Measurements from ENCODE around the gene XPC.

The XPC gene

GRCh38 chr3:14212032-14212431 lies 33.6 kb upstream of the XPC start:
- no peaks in the 10 kb centered on the region for H3K9me3 Mint-ChIP-seq
- H3K4me1 Mint-ChIP-seq (ENCODE audit: low read depth): no peaks in the 10 kb centered on the region
- H3K27ac Mint-ChIP-seq: no peak overlapping the region
- no peak overlapping the region for H3K4me3 Mint-ChIP-seq
- no peaks in the 10 kb centered on the region for H3K36me3 Mint-ChIP-seq (ENCODE audit: low read depth)
- no peaks in the 10 kb centered on the region for H3K27me3 Mint-ChIP-seq (ENCODE audit: low read depth)

GRCh38 chr3:14211621-14212020 lies 33.2 kb upstream of the XPC start:
- no peaks in the 10 kb centered on the region for H3K9me3 Mint-ChIP-seq
- H3K36me3 Mint-ChIP-seq (ENCODE audit: low read depth): no peaks in the 10 kb centered on the region
- no peak overlapping the region for H3K27ac Mint-ChIP-seq
- H3K27me3 Mint-ChIP-seq (ENCODE audit: low read depth): no peaks in the 10 kb centered on the region
- H3K4me3 Mint-ChIP-seq: no peak overlapping the region
- no peaks in the 10 kb centered on the region for H3K4me1 Mint-ChIP-seq (ENCODE audit: low read depth)

DNA sequence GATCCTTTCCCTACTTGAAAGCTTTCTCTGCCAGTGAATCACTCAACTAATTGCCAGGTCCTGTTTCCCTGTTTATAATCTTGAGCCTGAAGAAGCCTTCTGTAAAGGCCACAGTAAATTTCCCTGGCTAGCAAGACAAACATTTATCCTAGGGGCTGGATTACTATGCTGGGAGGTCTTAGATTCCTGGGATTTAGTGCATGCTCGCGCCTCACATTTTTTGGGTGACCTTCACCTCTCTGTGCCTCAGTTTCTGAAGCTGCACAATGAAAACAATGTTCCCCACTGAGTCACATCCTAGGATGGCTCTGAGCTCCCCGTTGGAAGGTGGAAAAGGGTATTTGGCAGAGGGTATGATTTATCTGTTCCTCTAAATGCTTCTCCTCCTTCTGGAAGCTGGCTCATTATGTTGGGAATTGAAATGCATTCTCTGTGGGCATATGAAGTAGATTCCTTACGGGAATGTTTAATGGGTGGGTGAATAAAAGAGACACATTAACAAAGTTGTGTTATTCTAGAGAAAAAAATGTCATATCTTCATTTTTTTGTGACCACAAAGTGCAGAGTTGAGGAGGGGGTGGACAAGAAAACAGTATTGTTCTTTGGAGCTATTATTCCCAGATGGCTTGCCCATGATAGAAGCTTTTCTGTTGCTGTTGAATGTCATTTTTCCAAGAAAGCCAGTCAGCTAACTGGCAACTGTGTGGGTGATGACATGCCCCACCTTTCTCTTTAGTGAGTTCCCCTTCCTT lies 32.6 kb upstream of the XPC start:
- H3K9me3 Mint-ChIP-seq: no peaks in the 10 kb centered on the region
- H3K4me3 Mint-ChIP-seq: no peak overlapping the region
- H3K4me1 Mint-ChIP-seq (ENCODE audit: low read depth): no peaks in the 10 kb centered on the region
- H3K27ac Mint-ChIP-seq: no peak overlapping the region
- no peaks in the 10 kb centered on the region for H3K36me3 Mint-ChIP-seq (ENCODE audit: low read depth)
- H3K27me3 Mint-ChIP-seq (ENCODE audit: low read depth): no peaks in the 10 kb centered on the region

DNA sequence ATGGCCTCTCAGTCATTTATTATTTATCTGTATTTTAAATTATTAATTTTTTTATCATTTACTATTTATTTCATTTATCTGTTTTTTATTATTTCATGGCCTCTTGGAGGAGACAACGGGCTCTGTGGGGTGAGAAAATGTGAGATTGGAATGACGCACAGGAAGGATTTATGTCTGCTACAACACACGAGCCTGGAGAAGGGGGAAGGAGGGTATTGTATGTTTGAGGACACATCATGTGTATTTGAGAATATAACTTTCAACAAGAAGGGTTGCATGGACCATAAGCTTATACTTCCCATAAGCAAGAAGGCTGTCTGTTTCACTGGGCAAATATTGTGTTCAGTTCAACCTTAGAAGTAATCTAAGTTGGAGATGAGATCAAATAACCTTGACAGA lies 31.9 kb upstream of the XPC start:
- Mint-ChIP-seq H3K36me3 (ENCODE audit: low read depth) (no peaks in the 10 kb centered on the region), H3K27me3 (ENCODE audit: low read depth) (no peaks in the 10 kb centered on the region), H3K4me1 (ENCODE audit: low read depth) (no peaks in the 10 kb centered on the region), H3K4me3 (no peak overlapping the region), H3K9me3 (no peaks in the 10 kb centered on the region), H3K27ac (no peak overlapping the region)

- Mint-ChIP-seq H3K27ac (no peak overlapping the region), H3K4me1 (ENCODE audit: low read depth) (no peaks in the 10 kb centered on the region)
Observed at GRCh38 chr3:14209581-14210289, 31.3 kb upstream of the XPC start.

DNA sequence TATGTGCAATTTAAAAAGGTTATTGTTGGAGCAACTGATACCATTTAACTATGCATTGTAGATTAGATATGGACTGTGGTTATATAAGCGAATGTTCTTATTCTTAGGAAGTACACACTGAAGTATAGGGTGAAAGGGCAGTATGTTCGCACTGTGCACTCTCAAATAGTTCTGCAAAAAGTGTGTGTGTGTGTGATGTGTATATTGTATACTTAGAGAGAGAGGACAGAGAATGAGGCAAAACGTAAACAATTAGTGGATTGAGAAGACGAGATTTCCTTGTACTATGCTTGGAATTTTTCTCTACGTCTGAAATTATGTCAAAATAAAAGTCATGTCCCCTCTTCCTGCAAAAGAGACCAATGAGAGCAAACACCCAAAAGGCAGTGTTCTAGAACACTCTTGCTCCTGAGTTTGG lies 30.6 kb upstream of the XPC start:
- H3K27ac Mint-ChIP-seq: no peak overlapping the region
- H3K36me3 Mint-ChIP-seq (ENCODE audit: low read depth): no peaks in the 10 kb centered on the region
- H3K4me3 Mint-ChIP-seq: no peak overlapping the region
- H3K9me3 Mint-ChIP-seq: no peaks in the 10 kb centered on the region
- no peaks in the 10 kb centered on the region for H3K27me3 Mint-ChIP-seq (ENCODE audit: low read depth)
- no peaks in the 10 kb centered on the region for H3K4me1 Mint-ChIP-seq (ENCODE audit: low read depth)

More at GRCh38 chr3:14209581-14210289, 31.3 kb upstream of the XPC start:
- H3K4me3 Mint-ChIP-seq: no peak overlapping the region
- H3K9me3 Mint-ChIP-seq: no peaks in the 10 kb centered on the region
- no peaks in the 10 kb centered on the region for H3K36me3 Mint-ChIP-seq (ENCODE audit: low read depth)
- H3K27me3 Mint-ChIP-seq (ENCODE audit: low read depth): no peaks in the 10 kb centered on the region

DNA sequence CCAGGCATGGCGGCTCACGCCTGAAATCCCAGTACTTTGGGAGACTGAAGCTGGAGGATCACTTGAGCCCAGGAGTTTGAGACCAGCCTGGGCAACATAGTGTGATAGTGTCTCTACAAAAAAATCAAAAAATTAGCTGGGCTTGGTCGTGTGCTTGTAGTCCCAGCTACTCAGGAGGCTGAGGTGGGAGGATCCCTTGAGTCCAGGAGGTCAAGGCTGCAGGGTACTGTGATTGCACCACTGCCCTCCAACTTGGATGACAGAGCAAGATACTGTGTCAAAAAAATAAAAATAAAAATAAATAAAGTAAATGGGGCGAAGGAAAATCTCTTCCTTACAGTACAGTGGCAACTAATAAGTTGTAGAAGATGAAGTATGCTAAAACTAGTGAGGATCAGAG lies 29.8 kb upstream of the XPC start:
- no peak overlapping the region for H3K4me3 Mint-ChIP-seq
- H3K4me1 Mint-ChIP-seq (ENCODE audit: low read depth): peaks cover 4% of the 10 kb centered on the region
- no peak overlapping the region for H3K27ac Mint-ChIP-seq
- no peaks in the 10 kb centered on the region for H3K27me3 Mint-ChIP-seq (ENCODE audit: low read depth)
- H3K9me3 Mint-ChIP-seq: no peaks in the 10 kb centered on the region
- H3K36me3 Mint-ChIP-seq (ENCODE audit: low read depth): no peaks in the 10 kb centered on the region

- no peak overlapping the region for H3K27ac Mint-ChIP-seq
- no peaks in the 10 kb centered on the region for H3K27me3 Mint-ChIP-seq (ENCODE audit: low read depth)
- no peak overlapping the region for H3K4me3 Mint-ChIP-seq
- H3K4me1 Mint-ChIP-seq (ENCODE audit: low read depth): peaks cover 5% of the 10 kb centered on the region
- H3K36me3 Mint-ChIP-seq (ENCODE audit: low read depth): no peaks in the 10 kb centered on the region
- H3K9me3 Mint-ChIP-seq: no peaks in the 10 kb centered on the region
Observed at GRCh38 chr3:14206548-14207177, 28.3 kb upstream of the XPC start.

GRCh38 chr3:14204515-14205284 lies 26.3 kb upstream of the XPC start:
- H3K27ac Mint-ChIP-seq: no peak overlapping the region
- peaks cover 5% of the 10 kb centered on the region for H3K4me1 Mint-ChIP-seq (ENCODE audit: low read depth)
- no peaks in the 10 kb centered on the region for H3K27me3 Mint-ChIP-seq (ENCODE audit: low read depth)
- H3K36me3 Mint-ChIP-seq (ENCODE audit: low read depth): peaks cover 2% of the 10 kb centered on the region
- no peaks in the 10 kb centered on the region for H3K9me3 Mint-ChIP-seq
- no peak overlapping the region for H3K4me3 Mint-ChIP-seq

- Mint-ChIP-seq H3K4me3 (no peak overlapping the region), H3K27ac (peak overlapping the region; percentile 41), H3K27me3 (ENCODE audit: low read depth) (no peaks in the 10 kb centered on the region), H3K36me3 (ENCODE audit: low read depth) (peaks cover 12% of the 10 kb centered on the region), H3K9me3 (no peaks in the 10 kb centered on the region), H3K4me1 (ENCODE audit: low read depth) (peaks cover 5% of the 10 kb centered on the region)
Observed at GRCh38 chr3:14203521-14204079, 25.2 kb upstream of the XPC start.

GRCh38 chr3:14202874-14203520 lies 24.6 kb upstream of the XPC start:
- peak overlapping the region; percentile 41 for H3K27ac Mint-ChIP-seq
- H3K4me3 Mint-ChIP-seq: no peak overlapping the region
- peaks cover 12% of the 10 kb centered on the region for H3K36me3 Mint-ChIP-seq (ENCODE audit: low read depth)
- H3K4me1 Mint-ChIP-seq (ENCODE audit: low read depth): peaks cover 5% of the 10 kb centered on the region
- H3K27me3 Mint-ChIP-seq (ENCODE audit: low read depth): no peaks in the 10 kb centered on the region
- no peaks in the 10 kb centered on the region for H3K9me3 Mint-ChIP-seq

DNA sequence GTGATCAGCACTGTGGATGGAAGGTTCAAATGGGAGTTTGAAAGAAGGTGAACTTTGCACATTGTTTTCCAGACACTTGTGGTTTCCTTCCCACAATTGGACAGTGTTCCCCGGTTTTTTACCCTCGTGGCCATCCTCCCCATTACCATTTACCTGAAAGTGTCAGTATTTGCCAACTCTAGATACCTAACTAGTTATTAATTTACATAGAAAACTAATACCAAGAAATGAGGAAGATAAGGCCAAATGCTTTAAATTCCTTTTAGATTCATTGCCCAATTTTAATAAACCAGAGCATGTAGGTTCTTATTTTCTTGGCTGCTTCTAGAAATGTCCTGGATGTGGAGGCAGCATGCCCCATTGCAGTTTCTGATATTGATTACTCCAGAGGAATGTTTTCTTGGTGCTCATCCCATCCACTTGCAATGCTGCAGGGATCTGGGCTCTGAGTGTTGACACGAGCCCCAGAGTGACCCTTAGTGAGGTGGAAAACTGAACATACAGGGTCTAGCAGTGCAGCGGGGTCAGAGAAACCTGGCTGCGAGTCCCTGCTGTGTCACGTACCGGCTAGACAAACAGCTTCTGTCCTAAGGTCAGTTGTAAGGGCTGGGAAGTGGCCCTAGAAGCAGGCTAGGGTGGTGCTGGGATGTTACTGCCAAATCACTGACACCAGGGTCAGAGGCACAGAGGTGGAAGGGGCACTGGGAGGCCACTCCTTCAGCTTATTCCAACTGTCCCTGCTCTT lies 23.7 kb upstream of the XPC start:
- H3K27ac Mint-ChIP-seq: no peak overlapping the region
- H3K36me3 Mint-ChIP-seq (ENCODE audit: low read depth): peaks cover 20% of the 10 kb centered on the region
- H3K4me1 Mint-ChIP-seq (ENCODE audit: low read depth): peaks cover 9% of the 10 kb centered on the region
- no peaks in the 10 kb centered on the region for H3K27me3 Mint-ChIP-seq (ENCODE audit: low read depth)
- H3K9me3 Mint-ChIP-seq: no peaks in the 10 kb centered on the region
- H3K4me3 Mint-ChIP-seq: no peak overlapping the region

- H3K36me3 Mint-ChIP-seq (ENCODE audit: low read depth): peaks cover 24% of the 10 kb centered on the region
- peaks cover 9% of the 10 kb centered on the region for H3K4me1 Mint-ChIP-seq (ENCODE audit: low read depth)
- no peaks in the 10 kb centered on the region for H3K9me3 Mint-ChIP-seq
- H3K4me3 Mint-ChIP-seq: no peak overlapping the region
- H3K27me3 Mint-ChIP-seq (ENCODE audit: low read depth): no peaks in the 10 kb centered on the region
- no peak overlapping the region for H3K27ac Mint-ChIP-seq
Observed at GRCh38 chr3:14200841-14201240, 22.4 kb upstream of the XPC start.

Measured in T-helper 1 cell treated with Interleukin-12 subunit alpha and Interleukin-12 subunit beta and Interleukin-4 antibody, amounts not matched to agents 30 μg/mL and 1 μg/mL, for 36 hours (primary cell).